K562 (cell line): ENCODE measurements around the gene IL13. TPM values are rescaled to one million over a fixed set of nuclear protein-coding genes. Genes with fewer than 3 reads are reported as not detected.
A peak's percentile ranks its signal among the peaks of the same experiment; 100 is the strongest.

Source experiments
- ARNT ChIP-seq, 2 experiments: fragments of 450-650 bp; IDR thresholded peaks; 2 replicates each; pipeline ENCODE4 v1.6.1; 2016; ENCODE audit warnings: mild to moderate bottlenecking in 1 of 2
- ATF7 ChIP-seq: fragments of 450-650 bp; IDR thresholded peaks from 2 replicates; pipeline ENCODE4 v1.7.1; 2014; ENCODE audit warnings: mild to moderate bottlenecking, moderate library complexity
- CREM ChIP-seq: IDR thresholded peaks from 2 replicates; pipeline ENCODE4 v1.6.1; 2014; ENCODE audit warnings: antibody characterized with exemption, low read depth
- GTF2F1 ChIP-seq: IDR thresholded peaks from 2 replicates; pipeline ENCODE4 v1.6.1; 2011; ENCODE audit warnings: low read depth, low read length, improper control_type of control experiment
- HNRNPLL ChIP-seq: fragments of 200-400 bp; formaldehyde crosslinking; IDR thresholded peaks from 2 replicates; pipeline ENCODE4 v1.6.1; 2017; ENCODE audit warnings: low read length, low read depth, mild to moderate bottlenecking; ENCODE audit not compliant: poor library complexity, severe bottlenecking
- MCM5 ChIP-seq: fragments of 450-650 bp; IDR thresholded peaks from 2 replicates; pipeline ENCODE4 v1.6.1; 2016; ENCODE audit warnings: low read depth
- MEIS2 ChIP-seq: fragments of 450-650 bp; IDR thresholded peaks from 2 replicates; pipeline ENCODE4 v1.6.1; 2014; ENCODE audit warnings: mild to moderate bottlenecking; ENCODE audit not compliant: partially characterized antibody
- NRF1 ChIP-seq, 2 experiments: fragments of 450-650 bp; IDR thresholded peaks in 1 of 2; conservative IDR thresholded peaks in 1 of 2; 2 replicates each; pipeline ENCODE4 v1.6.1; 2014; ENCODE audit warnings: mild to moderate bottlenecking in 2 of 2
- PHB2 ChIP-seq: fragments of 450-650 bp; IDR thresholded peaks from 2 replicates; pipeline ENCODE4 v1.6.1; 2017; ENCODE audit warnings: low read depth
- PHF20 ChIP-seq: fragments of 450-650 bp; IDR thresholded peaks from 2 replicates; pipeline ENCODE4 v1.6.1; 2018; ENCODE audit not compliant: partially characterized antibody
- RBFOX2 ChIP-seq: fragments of 200-400 bp; formaldehyde crosslinking; IDR thresholded peaks from 2 replicates; pipeline ENCODE4 v1.6.1; 2017; ENCODE audit warnings: low read depth, mild to moderate bottlenecking, low read length, moderate library complexity
- SMAD4 ChIP-seq: fragments of 250-450 bp; sonication (Bioruptor Pico); conservative IDR thresholded peaks from 2 replicates; pipeline ENCODE4 v1.8.0; 2021; ENCODE audit warnings: inconsistent platforms, mild to moderate bottlenecking, moderate library complexity
- SP2 ChIP-seq: IDR thresholded peaks from 2 replicates; pipeline ENCODE4 v1.6.1; 2011; ENCODE audit warnings: mild to moderate bottlenecking, low read depth, low read length, moderate library complexity; ENCODE audit not compliant: poor library complexity, severe bottlenecking; ENCODE audit errors: extremely low read depth
- SREBF1 ChIP-seq: fragments of 150-350 bp; IDR thresholded peaks from 2 replicates; pipeline ENCODE4 v1.6.1; 2014; ENCODE audit warnings: antibody characterized with exemption, low read depth, low read length, borderline replicate concordance
- TBP ChIP-seq: optimal IDR thresholded peaks from 2 replicates; pipeline ENCODE3; 2011; ENCODE audit warnings: low read depth, low read length, improper control_type of control experiment
- TEAD1 ChIP-seq, 2 experiments: fragments of 450-650 bp in 1 of 2; sonication (generic) in 1 of 2; formaldehyde crosslinking; IDR thresholded peaks; 2 replicates each; pipeline versions ENCODE4 v1.4.0 to v1.8.0; 2020 to 2022; ENCODE audit warnings: mild to moderate bottlenecking in 2 of 2, missing genetic modification reagents in 1 of 2
- U2AF2 ChIP-seq: fragments of 200-400 bp; formaldehyde crosslinking; optimal IDR thresholded peaks from 2 replicates; pipeline ENCODE3; 2017; ENCODE audit warnings: low read depth, mild to moderate bottlenecking, low read length
- ZBTB5 ChIP-seq: fragments of 450-650 bp; IDR thresholded peaks from 2 replicates; pipeline ENCODE4 v1.6.1; 2017; ENCODE audit warnings: antibody characterized with exemption
- ZEB2 ChIP-seq: fragments of 450-650 bp; IDR thresholded peaks from 2 replicates; pipeline ENCODE4 v1.6.1; 2016
- ZNF175 ChIP-seq: fragments of 200-800 bp; sonication (Bioruptor generic); IDR thresholded peaks from 2 replicates; pipeline ENCODE4 v1.6.1; 2016; ENCODE audit warnings: low read depth, mild to moderate bottlenecking, missing genetic modification characterization, missing compliant biosample characterization
- ZNF316 ChIP-seq: fragments of 450-650 bp; IDR thresholded peaks from 2 replicates; pipeline ENCODE4 v1.6.1; 2016
- ZNF518B ChIP-seq: fragments of 250-450 bp; sonication (Bioruptor Pico); IDR thresholded peaks from 2 replicates; pipeline ENCODE4 v1.5.0; 2021; ENCODE audit warnings: mild to moderate bottlenecking, moderate library complexity
- ZNF655 ChIP-seq: fragments of 250-450 bp; sonication (Bioruptor Pico); IDR thresholded peaks from 2 replicates; pipeline ENCODE4 v1.5.0; 2021
- polyA plus RNA-seq, 8 experiments: library from polyadenylated mRNA; depleted of rRNA in 4 of 8; stranded (reverse) in 5 of 8; unstranded in 3 of 8; fragments of >200 nt; fragmentation: Nextera tagmentation in 2 of 8; fragmentation: Illumina TruSeq in 1 of 8; extraction: Ambion mirVana in 2 of 8; extraction: Trizol in 1 of 8; gene quantifications; 2 replicates each; pipeline versions ENCODE4 v1.2.1 to v1.2.3, GENCODE V29; 2011 to 2014; ENCODE audit warnings: inconsistent platforms in 1 of 8, missing spikeins in 1 of 8
- total RNA-seq, 7 experiments: library from RNA; depleted of rRNA in 6 of 7; stranded (reverse); fragments of >200 nt in 6 of 7; fragmentation: Illumina TruSeq in 2 of 7; extraction: Trizol in 2 of 7; gene quantifications; 2 replicates each; pipeline versions ENCODE4 v1.2.1 to v1.2.3, GENCODE V29; 2011 to 2021; ENCODE audit warnings: low replicate concordance in 1 of 7

The IL13 gene
- total and polyA plus RNA-seq, 9 of the 15 experiments (the other 6 are each of a cell fraction or from before 2014, with no cell fraction given) = not detected

- TF ChIP-seq SP2 (no peak), RBFOX2 (peak; percentile 59), ATF7 (no peak), ZBTB5 (no peak), PHB2 (no peak), NRF1 (conservative IDR thresholded peaks at IDR 0.05 in 1 of 2, IDR thresholded peaks at IDR 0.05 in 1 of 2) (peak in 1 of 2 experiments; percentile 38; a peak in 1 of 4 replicates), ZNF316 (no peak), ZNF175 (CRISPR knock-in tag) (peak; percentile 12; the same call in 1 of the 2 replicates), MEIS2 (no peak), ZEB2 (no peak), MCM5 (no peak), TBP (no peak), U2AF2 (no peak), HNRNPLL (no peak), TEAD1 (CRISPR knock-in tag; IDR thresholded peaks at IDR 0.05) (peak in 1 of 2 experiments; percentile 71; a peak in 1 of 4 replicates), SREBF1 (no peak), PHF20 (no peak), ZNF655 (no peak), SMAD4 (CRISPR knock-in tag) (peak; percentile 1; the same call in 1 of the 2 replicates), ZNF518B (CRISPR knock-in tag) (no peak), CREM (0 out of 2 replicates have a peak, but pooled peaks have one; percentile 14), ARNT (IDR thresholded peaks at IDR 0.05) (no peak), GTF2F1 (no peak)
These were observed 5.2 kb downstream of the IL13 start (continued) for GRCh38 chr5:132662925-132663770.
